ENCODE data around the gene TMEM88.

Gene TMEM88

GRCh38 chr17:7844292-7845154, 10.3 kb upstream of the TMEM88 start:
- DNase-seq, result peak; percentile 90

DNA sequence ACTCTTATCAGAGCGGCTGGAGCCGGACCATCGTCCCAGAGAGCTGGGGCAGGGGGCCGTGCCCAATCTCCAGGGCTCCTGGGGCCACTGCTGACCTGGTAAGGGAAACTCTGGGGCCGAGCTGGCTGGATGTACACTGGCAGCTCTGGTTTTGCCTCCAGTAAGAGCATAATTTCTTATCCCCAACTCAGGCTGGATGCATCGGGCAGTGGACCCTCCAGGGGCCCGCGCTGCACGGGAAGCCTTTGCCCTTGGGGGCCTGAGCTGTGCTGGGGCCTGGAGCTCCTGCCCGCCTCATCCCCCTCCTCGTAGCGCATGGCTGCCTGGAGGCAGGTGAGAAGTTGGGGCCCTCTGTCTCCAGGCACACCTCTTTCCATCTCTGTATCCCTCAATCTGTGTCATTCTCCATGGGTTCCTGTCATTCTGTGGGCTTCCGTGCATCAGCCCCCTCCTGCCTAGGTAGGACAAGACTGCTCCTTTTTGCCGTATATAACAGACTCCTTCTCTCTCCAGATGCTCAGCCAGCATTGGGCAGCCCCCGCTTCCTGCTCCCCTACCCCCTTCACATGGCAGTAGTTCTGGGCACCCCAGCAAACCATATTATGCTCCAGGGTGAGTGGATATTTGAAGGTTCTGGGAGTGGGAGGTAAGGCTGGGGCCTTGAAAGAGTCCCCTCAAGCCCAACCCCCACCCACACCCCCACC, 9.4 kb upstream of the TMEM88 start:
- DNase-seq, result no peak

DNA sequence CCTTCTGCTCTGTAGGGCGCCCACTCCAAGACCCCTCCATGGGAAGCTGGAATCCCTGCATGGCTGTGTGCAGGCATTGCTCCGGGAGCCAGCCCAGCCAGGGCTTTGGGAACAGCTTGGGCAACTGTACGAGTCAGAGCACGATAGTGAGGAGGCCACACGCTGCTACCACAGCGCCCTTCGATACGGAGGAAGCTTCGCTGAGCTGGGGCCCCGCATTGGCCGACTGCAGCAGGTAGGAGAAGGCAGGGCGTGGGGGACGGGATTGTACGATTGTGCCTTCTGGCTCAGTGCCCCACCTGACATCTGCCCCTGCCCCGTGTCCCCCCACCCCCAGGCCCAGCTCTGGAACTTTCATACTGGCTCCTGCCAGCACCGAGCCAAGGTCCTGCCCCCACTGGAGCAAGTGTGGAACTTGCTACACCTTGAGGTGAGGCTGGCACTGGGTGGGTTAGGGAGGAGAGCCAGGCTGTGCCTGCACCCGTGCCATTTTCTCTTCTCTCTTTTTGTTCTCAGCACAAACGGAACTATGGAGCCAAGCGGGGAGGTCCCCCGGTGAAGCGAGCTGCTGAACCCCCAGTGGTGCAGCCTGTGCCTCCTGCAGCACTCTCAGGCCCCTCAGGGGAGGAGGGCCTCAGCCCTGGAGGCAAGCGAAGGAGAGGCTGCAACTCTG, 8.7 kb upstream of the TMEM88 start:
- no peak for DNase-seq

GRCh38 chr17:7846765-7847661, 7.9 kb upstream of the TMEM88 start:
- DNase-seq, result no peak

DNA sequence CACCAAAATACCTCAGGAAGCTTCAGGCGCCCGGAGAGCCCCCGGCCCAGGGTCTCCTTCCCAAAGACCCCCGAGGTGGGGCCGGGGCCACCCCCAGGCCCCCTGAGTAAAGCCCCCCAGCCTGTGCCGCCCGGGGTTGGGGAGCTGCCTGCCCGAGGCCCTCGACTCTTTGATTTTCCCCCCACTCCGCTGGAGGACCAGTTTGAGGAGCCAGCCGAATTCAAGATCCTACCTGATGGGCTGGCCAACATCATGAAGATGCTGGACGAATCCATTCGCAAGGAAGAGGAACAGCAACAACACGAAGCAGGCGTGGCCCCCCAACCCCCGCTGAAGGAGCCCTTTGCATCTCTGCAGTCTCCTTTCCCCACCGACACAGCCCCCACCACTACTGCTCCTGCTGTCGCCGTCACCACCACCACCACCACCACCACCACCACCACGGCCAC, 6.7 kb upstream of the TMEM88 start:
- DNase-seq, result no peak

DNA sequence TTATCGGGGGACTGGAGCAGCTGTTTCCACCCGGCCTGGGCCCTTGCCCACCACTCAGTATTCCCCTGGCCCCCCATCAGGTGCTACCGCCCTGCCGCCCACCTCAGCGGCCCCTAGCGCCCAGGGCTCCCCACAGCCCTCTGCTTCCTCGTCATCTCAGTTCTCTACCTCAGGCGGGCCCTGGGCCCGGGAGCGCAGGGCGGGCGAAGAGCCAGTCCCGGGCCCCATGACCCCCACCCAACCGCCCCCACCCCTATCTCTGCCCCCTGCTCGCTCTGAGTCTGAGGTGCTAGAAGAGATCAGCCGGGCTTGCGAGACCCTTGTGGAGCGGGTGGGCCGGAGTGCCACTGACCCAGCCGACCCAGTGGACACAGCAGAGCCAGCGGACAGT, 6.1 kb upstream of the TMEM88 start:
- no peak for DNase-seq

GRCh38 chr17:7849130-7849750, 5.6 kb upstream of the TMEM88 start:
- DNase-seq, result no peak

- no peak for DNase-seq
These were observed 4.9 kb upstream of the TMEM88 start for GRCh38 chr17:7849751-7850504.

GRCh38 chr17:7850701-7851437, 4.0 kb upstream of the TMEM88 start:
- DNase-seq, result no peak

DNA sequence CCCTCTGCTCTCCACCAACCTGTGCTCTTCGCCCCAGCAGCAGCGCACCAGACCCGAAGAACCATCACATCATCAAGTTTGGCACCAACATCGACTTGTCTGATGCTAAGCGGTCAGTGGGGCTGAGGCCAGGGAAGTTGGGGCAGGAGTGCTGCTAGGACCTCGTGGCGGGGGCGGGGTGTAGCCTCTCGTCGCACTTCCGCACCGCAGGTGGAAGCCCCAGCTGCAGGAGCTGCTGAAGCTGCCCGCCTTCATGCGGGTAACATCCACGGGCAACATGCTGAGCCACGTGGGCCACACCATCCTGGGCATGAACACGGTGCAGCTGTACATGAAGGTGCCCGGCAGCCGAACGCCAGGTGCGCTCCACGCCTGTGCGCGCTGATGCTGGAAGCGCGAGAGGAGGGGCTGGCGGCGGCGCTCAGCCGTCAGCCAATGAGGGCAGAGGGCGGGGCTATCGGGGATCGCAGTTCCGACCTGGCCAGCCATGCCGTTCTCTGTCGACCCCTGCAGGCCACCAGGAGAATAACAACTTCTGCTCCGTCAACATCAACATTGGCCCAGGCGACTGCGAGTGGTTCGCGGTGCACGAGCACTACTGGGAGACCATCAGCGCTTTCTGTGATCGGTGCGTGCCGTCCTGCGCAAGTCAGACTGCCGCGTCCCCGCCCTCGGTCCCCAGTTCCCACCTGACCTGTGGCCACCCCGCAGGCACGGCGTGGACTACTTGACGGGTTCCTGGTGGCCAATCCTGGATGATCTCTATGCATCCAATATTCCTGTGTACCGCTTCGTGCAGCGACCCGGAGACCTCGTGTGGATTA, 3.2 kb upstream of the TMEM88 start:
- peak; percentile 94 for DNase-seq

DNA sequence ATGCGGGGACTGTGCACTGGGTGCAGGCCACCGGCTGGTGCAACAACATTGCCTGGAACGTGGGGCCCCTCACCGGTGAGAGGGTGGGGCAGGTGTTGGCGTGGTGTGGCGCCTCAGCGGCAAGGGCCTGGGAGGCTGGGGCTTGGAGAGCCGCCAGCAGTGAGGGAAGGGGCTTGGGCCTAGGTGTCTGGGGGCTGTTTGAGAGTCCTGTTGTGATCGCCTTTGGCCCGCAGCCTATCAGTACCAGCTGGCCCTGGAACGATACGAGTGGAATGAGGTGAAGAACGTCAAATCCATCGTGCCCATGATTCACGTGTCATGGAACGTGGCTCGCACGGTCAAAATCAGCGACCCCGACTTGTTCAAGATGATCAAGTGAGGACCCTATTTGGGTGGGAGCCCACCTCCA, 2.6 kb upstream of the TMEM88 start:
- DNase-seq, result no peak

- no peak for DNase-seq
These were observed 1.8 kb upstream of the TMEM88 start for GRCh38 chr17:7852919-7853690.

DNA sequence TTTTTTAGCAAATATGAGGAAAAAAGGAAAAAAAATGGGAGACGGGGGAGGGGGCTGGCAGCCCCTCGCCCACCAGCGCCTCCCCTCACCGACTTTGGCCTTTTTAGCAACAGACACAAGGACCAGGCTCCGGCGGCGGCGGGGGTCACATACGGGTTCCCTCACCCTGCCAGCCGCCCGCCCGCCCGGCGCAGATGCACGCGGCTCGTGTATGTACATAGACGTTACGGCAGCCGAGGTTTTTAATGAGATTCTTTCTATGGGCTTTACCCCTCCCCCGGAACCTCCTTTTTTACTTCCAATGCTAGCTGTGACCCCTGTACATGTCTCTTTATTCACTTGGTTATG, 1.2 kb upstream of the TMEM88 start:
- no peak for DNase-seq

DNA sequence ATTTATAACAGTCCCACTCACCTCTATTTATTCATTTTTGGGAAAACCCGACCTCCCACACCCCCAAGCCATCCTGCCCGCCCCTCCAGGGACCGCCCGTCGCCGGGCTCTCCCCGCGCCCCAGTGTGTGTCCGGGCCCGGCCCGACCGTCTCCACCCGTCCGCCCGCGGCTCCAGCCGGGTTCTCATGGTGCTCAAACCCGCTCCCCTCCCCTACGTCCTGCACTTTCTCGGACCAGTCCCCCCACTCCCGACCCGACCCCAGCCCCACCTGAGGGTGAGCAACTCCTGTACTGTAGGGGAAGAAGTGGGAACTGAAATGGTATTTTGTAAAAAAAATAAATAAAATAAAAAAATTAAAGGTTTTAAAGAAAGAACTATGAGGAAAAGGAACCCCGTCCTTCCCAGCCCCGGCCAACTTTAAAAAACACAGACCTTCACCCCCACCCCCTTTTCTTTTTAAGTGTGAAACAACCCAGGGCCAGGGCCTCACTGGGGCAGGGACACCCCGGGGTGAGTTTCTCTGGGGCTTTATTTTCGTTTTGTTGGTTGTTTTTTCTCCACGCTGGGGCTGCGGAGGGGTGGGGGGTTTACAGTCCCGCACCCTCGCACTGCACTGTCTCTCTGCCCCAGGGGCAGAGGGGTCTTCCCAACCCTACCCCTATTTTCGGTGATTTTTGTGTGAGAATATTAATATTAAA, 638 bp upstream of the TMEM88 start:
- DNase-seq, result no peak

DNA sequence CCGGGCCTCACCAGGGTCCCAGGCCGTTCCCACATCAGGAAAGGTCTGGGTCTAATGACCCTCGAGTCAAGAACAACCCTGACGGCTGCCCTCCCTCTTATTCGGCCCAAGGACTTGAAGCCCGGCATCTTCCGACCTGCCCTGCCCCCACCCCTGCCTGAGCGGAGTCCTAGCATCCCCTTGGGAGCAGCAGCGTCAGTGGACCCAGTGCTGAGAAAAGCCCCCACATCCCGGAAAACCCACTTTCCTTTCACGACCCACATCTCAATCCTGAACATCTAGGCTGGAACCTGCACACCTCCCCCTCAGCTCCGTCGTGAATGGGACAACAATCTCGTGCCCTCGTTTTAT, 769 bp downstream of the TMEM88 start:
- no peak for DNase-seq

GRCh38 chr17:7856011-7856810, 1.3 kb downstream of the TMEM88 start:
- DNase-seq, result no peak
